Esophagus muscularis mucosa (tissue), 4 donors: Measurements from ENCODE around the gene F10. TPM values are rescaled to one million over a fixed set of nuclear protein-coding genes. Genes with fewer than 3 reads are reported as not detected.

Experiments
- DNase-seq: peaks from one replicate; pipeline ENCODE4 v3.0.0-alpha.2; 2017; ENCODE audit errors: extremely low spot score
- H3K27ac ChIP-seq, 4 donors: fragments of 200-600 bp; sonication (generic); replicated peaks in 1 of 4; 1 replicate in 3 of 4; 2 replicates in 1 of 4; pipeline ENCODE4 v1.5.1; 2016 to 2019; ENCODE audit warnings: mild to moderate bottlenecking in 1 of 4
- H3K27me3 ChIP-seq, 4 donors: fragments of 200-600 bp; sonication (generic); one replicate each; pipeline versions ENCODE4 v1.5.1 to v1.6.0; 2016 to 2019
- H3K36me3 ChIP-seq, 4 donors: fragments of 200-600 bp; sonication (generic); one replicate each; pipeline ENCODE4 v1.5.1; 2016 to 2019
- H3K4me1 ChIP-seq, 4 donors: fragments of 200-600 bp; sonication (generic); one replicate each; pipeline ENCODE4 v1.5.1; 2016 to 2019
- H3K4me3 ChIP-seq, 4 donors: fragments of 200-600 bp; sonication (generic); 1 replicate in 2 of 4; 2 replicates in 2 of 4; pipeline ENCODE4 v1.5.1; 2016 to 2019; ENCODE audit warnings: mild to moderate bottlenecking in 4 of 4, moderate library complexity in 1 of 4
- H3K9me3 ChIP-seq, 4 donors: fragments of 200-600 bp; sonication (generic); 1 replicate in 3 of 4; 2 replicates in 1 of 4; pipeline ENCODE4 v1.5.1; 2016 to 2019
- EP300 ChIP-seq: sonication (generic); formaldehyde crosslinking; IDR thresholded peaks from one replicate; pipeline ENCODE4 v1.6.1; 2017; ENCODE audit warnings: antibody characterized with exemption
- POLR2A ChIP-seq: fragments of 450-650 bp; IDR thresholded peaks from one replicate; pipeline ENCODE4 v1.6.1; 2017; ENCODE audit warnings: antibody characterized with exemption, moderate library complexity, mild to moderate bottlenecking, low read depth
- POLR2AphosphoS5 ChIP-seq, 2 donors: sonication (generic); formaldehyde crosslinking; IDR thresholded peaks; one replicate each; pipeline ENCODE4 v1.6.1; 2017; ENCODE audit warnings: antibody characterized with exemption in 2 of 2
- WGBS: methylation state at CpG from one replicate; pipeline ENCODE4 v1.1.5; 2018; 5-methylcytosine and 5-hydroxymethylcytosine counted together
- intact Hi-C: fragments of 100-400 bp; cut with DNase I; formaldehyde crosslinking; loops from one replicate; pipeline ENCODE4 v1.15.1; 2023
- total RNA-seq, 4 donors: library from RNA; depleted of rRNA; stranded (reverse); fragments of >200 nt; gene quantifications; one replicate each; pipeline versions ENCODE4 v1.1.0 to v1.2.1, GENCODE V29; 2016
- TF ChIP-seq, protein P1 (sequence below), 3 experiments: fragments of 200-600 bp in 2 of 3; fragments of 450-650 bp in 1 of 3; sonication (generic) in 2 of 3; IDR thresholded peaks; one replicate each; pipeline ENCODE4 v1.5.1; 2017 to 2019; ENCODE audit warnings: antibody characterized with exemption in 3 of 3, mild to moderate bottlenecking in 2 of 3, moderate library complexity in 1 of 3

The F10 gene
- total RNA-seq, 4 donors from 2014 or later = 4.6 to 20.5 (median 11.7) TPM

DNA sequence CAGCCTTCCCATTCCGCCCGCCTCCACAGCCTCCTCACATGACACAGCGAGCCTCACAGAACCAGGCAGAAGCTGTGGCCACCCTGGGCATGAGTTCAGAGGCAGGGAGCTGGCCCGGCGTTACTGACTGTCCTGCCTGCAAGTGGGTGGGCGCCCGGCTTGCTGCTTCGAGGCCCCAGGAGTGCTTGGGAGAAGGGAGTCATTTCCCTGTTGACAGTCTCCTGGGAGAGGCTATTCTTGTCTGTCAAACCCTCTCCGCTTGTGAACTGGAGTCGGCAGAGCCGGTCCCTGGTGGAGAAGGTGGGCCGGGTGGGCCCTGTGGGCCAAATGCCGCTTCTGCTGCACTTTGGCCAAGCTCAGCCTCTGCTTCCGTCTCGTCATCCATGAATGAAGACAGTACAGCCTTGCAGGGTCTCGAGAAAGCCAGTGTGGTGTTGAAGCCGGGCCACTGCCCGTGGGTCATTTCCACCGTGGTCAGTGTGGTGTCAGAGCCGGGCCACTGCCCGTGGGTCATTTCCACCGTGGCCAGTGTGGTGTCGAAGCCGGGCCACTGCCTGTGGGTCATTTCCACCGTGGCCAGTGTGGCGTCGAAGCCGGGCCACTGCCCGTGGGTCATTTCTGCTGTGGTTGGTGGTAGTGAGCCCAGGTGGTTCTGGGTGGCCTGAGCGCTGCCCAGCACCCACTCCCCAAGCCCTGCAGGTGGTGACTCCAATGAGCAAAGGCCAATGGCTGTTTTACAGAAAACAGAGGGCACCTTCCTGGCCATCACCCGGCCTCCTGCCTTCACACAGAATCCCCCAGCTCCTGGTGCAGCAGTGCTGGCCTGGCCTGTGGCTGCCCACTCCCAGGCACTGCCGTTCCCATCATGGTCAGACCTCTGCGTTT is 30.5 kb upstream of the F10 start:
- intact Hi-C loops = no loop called here
- H3K36me3 ChIP-seq = peaks cover 0 to 86% (median 20%) of the 10 kb centered on the region in 4 donors

DNA sequence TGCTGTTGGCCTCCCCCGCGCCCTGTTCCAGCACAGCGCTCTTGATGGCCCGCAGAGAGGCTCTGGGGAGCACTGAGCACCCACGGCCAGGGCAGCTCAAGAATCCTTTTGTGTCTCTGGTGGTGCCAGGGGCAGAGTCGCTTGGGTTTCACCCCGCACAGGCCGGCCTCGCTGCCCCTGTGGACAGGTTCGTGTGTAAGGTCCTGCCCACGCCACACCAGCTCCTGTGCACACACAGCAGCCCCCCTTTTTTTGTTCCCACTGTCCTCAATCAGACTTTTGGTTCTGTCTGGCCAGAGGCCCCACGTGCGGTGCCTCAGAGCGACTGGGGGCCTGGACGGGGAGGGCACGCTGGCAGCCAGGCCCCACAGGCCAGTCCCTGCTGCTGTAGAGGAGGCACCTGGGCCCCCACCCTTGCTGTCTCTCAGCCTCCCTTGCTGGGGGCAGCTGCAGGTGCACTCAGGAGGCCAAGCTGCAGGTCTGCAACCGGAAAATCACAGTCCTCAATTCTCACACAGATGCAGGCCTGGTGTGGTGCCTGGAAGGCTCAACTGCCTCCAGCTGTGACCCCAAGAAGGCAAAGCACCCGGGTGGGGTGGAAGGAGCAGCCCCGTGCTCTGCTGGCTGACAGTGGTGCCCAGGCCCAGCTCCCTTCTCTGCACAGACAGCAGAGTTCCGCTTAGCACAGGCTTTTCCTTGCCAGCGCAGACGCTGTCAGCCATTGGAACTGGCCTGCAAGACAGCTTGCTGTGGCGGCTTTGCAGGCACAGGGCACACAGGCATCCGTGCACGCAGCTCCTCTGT is 29.6 kb upstream of the F10 start:
- intact Hi-C loops = no loop called here
- Histone ChIP-seq H3K4me1 (no peaks in the 10 kb centered on the region), H3K9me3 (no peaks in the 10 kb centered on the region), H3K36me3 (peaks cover 0 to 86% (median 17%) of the 10 kb centered on the region in 4 donors), H3K27me3 (peaks cover 0 to 51% (median 0%) of the 10 kb centered on the region in 4 donors), H3K27ac (no peak overlapping the region), H3K4me3 (no peak overlapping the region)
- DNase-seq = no peak
- WGBS = 85% methylated on average over 21 of the region's 25 CpGs
- TF ChIP-seq EP300 = no peak
- TF ChIP-seq POLR2A = no peak
- no peak for TF ChIP-seq POLR2AphosphoS5 (IDR thresholded peaks at IDR 0.05)
- TF ChIP-seq, protein P1, sequence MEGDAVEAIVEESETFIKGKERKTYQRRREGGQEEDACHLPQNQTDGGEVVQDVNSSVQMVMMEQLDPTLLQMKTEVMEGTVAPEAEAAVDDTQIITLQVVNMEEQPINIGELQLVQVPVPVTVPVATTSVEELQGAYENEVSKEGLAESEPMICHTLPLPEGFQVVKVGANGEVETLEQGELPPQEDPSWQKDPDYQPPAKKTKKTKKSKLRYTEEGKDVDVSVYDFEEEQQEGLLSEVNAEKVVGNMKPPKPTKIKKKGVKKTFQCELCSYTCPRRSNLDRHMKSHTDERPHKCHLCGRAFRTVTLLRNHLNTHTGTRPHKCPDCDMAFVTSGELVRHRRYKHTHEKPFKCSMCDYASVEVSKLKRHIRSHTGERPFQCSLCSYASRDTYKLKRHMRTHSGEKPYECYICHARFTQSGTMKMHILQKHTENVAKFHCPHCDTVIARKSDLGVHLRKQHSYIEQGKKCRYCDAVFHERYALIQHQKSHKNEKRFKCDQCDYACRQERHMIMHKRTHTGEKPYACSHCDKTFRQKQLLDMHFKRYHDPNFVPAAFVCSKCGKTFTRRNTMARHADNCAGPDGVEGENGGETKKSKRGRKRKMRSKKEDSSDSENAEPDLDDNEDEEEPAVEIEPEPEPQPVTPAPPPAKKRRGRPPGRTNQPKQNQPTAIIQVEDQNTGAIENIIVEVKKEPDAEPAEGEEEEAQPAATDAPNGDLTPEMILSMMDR (IDR thresholded peaks at IDR 0.05) = no peak

More for the DNA sequence above, 30.5 kb upstream of the F10 start:
- no peaks in the 10 kb centered on the region for H3K4me1 ChIP-seq
- WGBS = 89% methylated on average over 23 of the region's 33 CpGs
- DNase-seq = no peak
- H3K27ac ChIP-seq = no peak overlapping the region
- TF ChIP-seq, protein P1 (IDR thresholded peaks at IDR 0.05) = no peak
- TF ChIP-seq POLR2AphosphoS5 (IDR thresholded peaks at IDR 0.05) (no peak), POLR2A (no peak), EP300 (no peak)
- no peaks in the 10 kb centered on the region for H3K9me3 ChIP-seq
- H3K27me3 ChIP-seq = peaks cover 0 to 51% (median 0%) of the 10 kb centered on the region in 4 donors
- H3K4me3 ChIP-seq = no peak overlapping the region

DNA sequence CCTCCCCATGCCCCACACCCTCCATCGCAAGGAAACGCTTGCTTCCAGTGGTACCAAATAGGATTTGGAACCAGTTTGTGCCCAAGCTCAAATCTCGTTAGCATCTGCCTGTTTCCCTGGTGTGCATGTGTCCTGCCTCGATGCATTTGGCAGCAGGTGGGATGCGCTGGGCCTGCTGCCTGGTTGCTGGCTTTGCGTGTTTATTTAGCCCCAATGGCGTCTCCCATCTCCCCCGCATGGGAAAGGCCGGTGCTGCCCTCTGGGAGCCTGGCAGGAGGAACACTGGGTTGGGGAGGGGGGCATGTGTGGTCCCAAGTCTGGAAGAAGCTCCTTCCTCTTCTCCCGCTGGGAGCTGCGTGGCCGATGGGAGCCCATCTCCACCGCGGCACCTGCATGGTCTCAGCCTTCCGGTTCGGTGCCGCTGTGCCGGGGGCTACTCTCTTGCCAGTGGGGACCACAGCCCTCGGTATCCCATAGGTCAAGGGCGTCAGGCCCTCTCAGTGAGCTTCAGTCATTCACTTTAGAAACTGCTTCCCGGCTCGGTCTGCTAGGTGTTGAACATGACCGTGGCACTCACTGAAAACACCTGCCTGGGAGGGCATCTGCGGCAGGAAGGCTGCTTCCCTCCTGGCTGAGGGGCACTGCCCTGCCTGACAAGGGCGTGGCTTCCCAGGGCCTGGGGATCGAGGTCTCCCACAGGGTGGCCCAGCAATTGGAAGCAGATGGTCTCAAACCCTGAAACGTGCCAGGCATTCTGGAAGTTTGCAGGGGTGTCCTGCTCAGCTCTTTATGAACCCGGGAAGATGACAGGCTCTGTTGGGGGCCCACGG is 28.8 kb upstream of the F10 start:
- no peak for DNase-seq
- Histone ChIP-seq H3K27me3 (peaks cover 0 to 45% (median 0%) of the 10 kb centered on the region in 4 donors), H3K4me3 (no peak overlapping the region), H3K27ac (no peak overlapping the region), H3K4me1 (no peaks in the 10 kb centered on the region), H3K36me3 (peaks cover 0 to 85% (median 13%) of the 10 kb centered on the region in 4 donors), H3K9me3 (no peaks in the 10 kb centered on the region)
- intact Hi-C loops = no loop called here
- no peak for TF ChIP-seq POLR2AphosphoS5 (IDR thresholded peaks at IDR 0.05)
- no peak for TF ChIP-seq EP300
- TF ChIP-seq, protein P1 (IDR thresholded peaks at IDR 0.05) = no peak
- no peak for TF ChIP-seq POLR2A
- WGBS = 79% methylated on average over 13 of the region's 29 CpGs

DNA sequence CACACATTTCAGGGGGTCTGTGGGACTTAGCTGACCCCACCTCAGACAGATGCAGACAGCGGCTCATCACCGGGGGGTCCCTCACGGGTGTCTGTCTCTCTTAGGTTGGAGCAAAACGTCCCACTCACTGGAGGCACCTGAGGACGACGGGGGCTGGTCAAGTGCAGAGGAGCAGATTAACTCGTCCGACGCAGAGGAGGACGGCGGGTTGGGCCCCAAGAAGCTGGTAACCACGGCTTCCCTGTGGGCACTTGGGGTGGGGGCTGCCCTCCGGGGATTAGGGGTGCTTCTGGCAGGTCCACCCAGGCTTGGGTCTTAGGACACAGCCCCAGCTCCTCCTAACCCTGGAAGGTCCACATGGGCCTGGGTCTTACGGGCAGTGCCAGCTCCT is 28.2 kb upstream of the F10 start:
- intact Hi-C loops = no loop called here
- H3K9me3 ChIP-seq = no peaks in the 10 kb centered on the region
- no peak for DNase-seq
- H3K27ac ChIP-seq = no peak overlapping the region
- H3K36me3 ChIP-seq = peaks cover 0 to 80% (median 13%) of the 10 kb centered on the region in 4 donors
- WGBS = 92% methylated on average over 2 of the region's 14 CpGs
- H3K27me3 ChIP-seq = peaks cover 0 to 44% (median 0%) of the 10 kb centered on the region in 4 donors
- TF ChIP-seq, protein P1 (IDR thresholded peaks at IDR 0.05) = no peak
- TF ChIP-seq EP300 (no peak), POLR2A (no peak), POLR2AphosphoS5 (IDR thresholded peaks at IDR 0.05) (no peak)
- H3K4me1 ChIP-seq = no peaks in the 10 kb centered on the region
- H3K4me3 ChIP-seq = no peak overlapping the region
